IMR-90 (cell line): ENCODE results near the gene GOLGA1. TPM values are rescaled to one million over a fixed set of nuclear protein-coding genes. Genes with fewer than 3 reads are reported as not detected.

Experiments
- ATAC-seq: fragments of 200-7000 bp; cut with Tn5 transposase; 2 replicates; pipeline ENCODE4 v1.9.1; 2020; ENCODE audit warnings: low read depth, mild to moderate bottlenecking, moderate library complexity
- BruUV-seq: library from RNA; stranded (reverse); fragments of 400-500 nt; replicated peaks from 2 replicates; lab custom pipeline; 2021; lab: Mats Ljungman, UMichigan
- CTCF ChIA-PET: fragments of 300-600 bp; formaldehyde crosslinking; extraction: SDS; loops from one replicate; lab custom pipeline; 2021; ENCODE audit warnings: antibody characterized with exemption; lab: Yijun Ruan, JAX
- POLR2A ChIA-PET: fragments of 300-600 bp; sonication (Branson Sonifier 250); formaldehyde crosslinking; loops from one replicate; lab custom pipeline; 2022; ENCODE audit warnings: antibody characterized with exemption; ENCODE audit not compliant: unreplicated experiment; lab: Charles Lee
- DNase-seq: peaks from one replicate; pipeline ENCODE4 v3.0.0; 2013
- H2AFZ ChIP-seq: replicated peaks from 2 replicates; pipeline ENCODE3; 2013; ENCODE audit warnings: low read length, mild to moderate bottlenecking; ENCODE audit not compliant: poor library complexity
- H2AK5ac ChIP-seq: 2 replicates; pipeline ENCODE4 v1.6.1; 2013; ENCODE audit warnings: low read depth, low read length, inconsistent platforms
- H2AK9ac ChIP-seq: replicated peaks from 2 replicates; pipeline ENCODE3; 2013; ENCODE audit warnings: mild to moderate bottlenecking, low read depth, low read length, moderate library complexity; ENCODE audit not compliant: poor library complexity
- H2BK120ac ChIP-seq: 2 replicates; pipeline ENCODE4 v1.6.1; 2013; ENCODE audit warnings: low read depth, low read length, inconsistent platforms
- H2BK15ac ChIP-seq: 3 replicates; pipeline ENCODE4 v1.6.1; 2013; ENCODE audit warnings: low read depth, low read length, inconsistent platforms
- H2BK20ac ChIP-seq: 2 replicates; pipeline ENCODE4 v1.6.1; 2013; ENCODE audit warnings: low read depth, mild to moderate bottlenecking, inconsistent platforms, low read length, moderate library complexity
- H2BK5ac ChIP-seq: 2 replicates; pipeline ENCODE4 v1.6.1; 2013; ENCODE audit warnings: mild to moderate bottlenecking, low read depth, low read length, inconsistent platforms; ENCODE audit not compliant: poor library complexity, severe bottlenecking
- H3K14ac ChIP-seq: replicated peaks from 2 replicates; pipeline ENCODE4 v1.6.1; 2013; ENCODE audit warnings: low read depth, low read length, inconsistent platforms
- H3K18ac ChIP-seq: 2 replicates; pipeline ENCODE4 v1.6.1; 2013; ENCODE audit warnings: low read depth, low read length, control low read depth
- H3K23ac ChIP-seq: 2 replicates; pipeline ENCODE4 v1.6.1; 2013; ENCODE audit warnings: low read depth, low read length, inconsistent platforms
- H3K27ac ChIP-seq: 2 replicates; pipeline ENCODE4 v1.5.1; 2013; ENCODE audit warnings: mild to moderate bottlenecking, control low read depth, low read length; ENCODE audit not compliant: insufficient read depth
- H3K27me3 ChIP-seq: 2 replicates; pipeline ENCODE4 v1.6.1; 2013; ENCODE audit warnings: low read length; ENCODE audit not compliant: control insufficient read depth, insufficient read depth
- H3K36me3 ChIP-seq: 2 replicates; pipeline ENCODE4 v1.6.1; 2013; ENCODE audit warnings: low read length, mixed read lengths; ENCODE audit not compliant: control insufficient read depth, insufficient read depth
- H3K4ac ChIP-seq: 2 replicates; pipeline ENCODE4 v1.6.1; 2013; ENCODE audit warnings: low read depth, low read length, inconsistent platforms
- H3K4me1 ChIP-seq: 2 replicates; pipeline ENCODE4 v1.6.1; 2013; ENCODE audit warnings: low read length, mixed read lengths; ENCODE audit not compliant: control insufficient read depth, insufficient read depth
- H3K4me2 ChIP-seq: 2 replicates; pipeline ENCODE4 v1.6.1; 2013; ENCODE audit warnings: low read depth, mild to moderate bottlenecking, control low read depth, low read length, moderate library complexity
- H3K4me3 ChIP-seq: 2 replicates; pipeline ENCODE4 v1.5.1; 2013; ENCODE audit warnings: low read depth, mild to moderate bottlenecking, control low read depth, low read length, moderate library complexity; ENCODE audit not compliant: insufficient read depth
- H3K56ac ChIP-seq: 2 replicates; pipeline ENCODE4 v1.6.1; 2013; ENCODE audit warnings: low read length, inconsistent platforms; ENCODE audit not compliant: insufficient read depth; ENCODE audit errors: extremely low read depth
- H3K79me1 ChIP-seq, 2 experiments: 2 replicates each; pipeline ENCODE4 v1.6.1; 2013; ENCODE audit warnings: low read length in 2 of 2, inconsistent platforms in 1 of 2, low read depth in 1 of 2
- H3K9ac ChIP-seq: 2 replicates; pipeline ENCODE4 v1.6.1; 2013; ENCODE audit warnings: low read depth, low read length, control low read depth
- H3K9me1 ChIP-seq: 2 replicates; pipeline ENCODE4 v1.6.1; 2013; ENCODE audit warnings: low read length, inconsistent platforms; ENCODE audit not compliant: insufficient read depth
- H3K9me3 ChIP-seq: 2 replicates; pipeline ENCODE4 v1.6.1; 2013; ENCODE audit warnings: low read length; ENCODE audit not compliant: control insufficient read depth, insufficient read depth
- H4K20me1 ChIP-seq: 2 replicates; pipeline ENCODE4 v1.6.1; 2013; ENCODE audit warnings: low read length, inconsistent platforms; ENCODE audit not compliant: insufficient read depth
- H4K5ac ChIP-seq: 2 replicates; pipeline ENCODE4 v1.6.1; 2013; ENCODE audit warnings: mild to moderate bottlenecking, low read depth, low read length, control low read depth
- H4K8ac ChIP-seq, 2 experiments: 2 replicates each; pipeline ENCODE4 v1.6.1; 2013; ENCODE audit warnings: low read depth in 2 of 2, low read length in 2 of 2, control low read depth in 1 of 2, inconsistent platforms in 1 of 2
- H4K91ac ChIP-seq: 2 replicates; pipeline ENCODE4 v1.6.1; 2013; ENCODE audit warnings: low read depth, low read length, inconsistent platforms; ENCODE audit not compliant: insufficient read depth
- BHLHE40 ChIP-seq: fragments of 150-350 bp; IDR thresholded peaks from 2 replicates; pipeline ENCODE4 v1.6.1; 2016; ENCODE audit warnings: mild to moderate bottlenecking, low read depth, low read length
- CEBPB ChIP-seq: IDR thresholded peaks from 2 replicates; pipeline ENCODE4 v1.6.1; 2012; ENCODE audit warnings: low read depth, low read length, improper control_type of control experiment
- FOS ChIP-seq: fragments of 150-350 bp; IDR thresholded peaks from 2 replicates; pipeline ENCODE4 v1.6.1; 2016; ENCODE audit warnings: low read depth, low read length
- MAZ ChIP-seq: IDR thresholded peaks from 2 replicates; pipeline ENCODE4 v1.6.1; 2012; ENCODE audit warnings: low read depth, mild to moderate bottlenecking, low read length, improper control_type of control experiment, moderate library complexity, borderline replicate concordance
- MXI1 ChIP-seq: IDR thresholded peaks from 2 replicates; pipeline ENCODE4 v1.6.1; 2012; ENCODE audit warnings: low read depth, mild to moderate bottlenecking, low read length, moderate library complexity, borderline replicate concordance
- NFE2L2 ChIP-seq: fragments of 150-350 bp; IDR thresholded peaks from 2 replicates; pipeline ENCODE4 v1.6.1; 2016; ENCODE audit warnings: low read depth, mild to moderate bottlenecking, low read length
- POLR2A ChIP-seq: IDR thresholded peaks from 2 replicates; pipeline ENCODE4 v1.6.1; 2012; ENCODE audit warnings: mild to moderate bottlenecking, low read depth, low read length
- RAD21 ChIP-seq: IDR thresholded peaks from 2 replicates; pipeline ENCODE4 v1.6.1; 2012; ENCODE audit warnings: low read length, improper control_type of control experiment
- RCOR1 ChIP-seq: IDR thresholded peaks from 2 replicates; pipeline ENCODE4 v1.6.1; 2012; ENCODE audit warnings: mild to moderate bottlenecking, low read length, improper control_type of control experiment; ENCODE audit not compliant: insufficient replicate concordance
- RFX5 ChIP-seq: IDR thresholded peaks from 2 replicates; pipeline ENCODE4 v1.8.0; 2012; ENCODE audit warnings: low read depth, mild to moderate bottlenecking, low read length, moderate library complexity
- SMC3 ChIP-seq: fragments of 150-350 bp; IDR thresholded peaks from 2 replicates; pipeline ENCODE4 v1.6.1; 2016; ENCODE audit warnings: low read depth, mild to moderate bottlenecking, antibody characterized with exemption, low read length, moderate library complexity
- WGBS, 2 experiments: methylation state at CpG; one replicate each; pipeline versions ENCODE4 v1.1.5 to v1.1.7; 2013; ENCODE audit warnings: missing lambda C conversion rate in 2 of 2; ENCODE audit not compliant: insufficient read length in 1 of 2; ENCODE audit errors: extremely low coverage in 2 of 2; 5-methylcytosine and 5-hydroxymethylcytosine counted together
- dilution Hi-C: fragments of 300-500 bp; cut with HindIII; formaldehyde crosslinking; loops from one replicate; pipeline ENCODE4 v1.14.3; 2018; ENCODE audit warnings: low sequenced_read_pairs; ENCODE audit not compliant: unreplicated experiment
- in situ Hi-C: fragments of 300-500 bp; cut with MboI; formaldehyde crosslinking; loops from 3 replicates; pipeline ENCODE4 v1.14.3; 2019; ENCODE audit warnings: low sequenced_read_pairs, inconsistent platforms, mixed read lengths
- intact Hi-C: fragments of 100-400 bp; cut with micrococcal nuclease; formaldehyde crosslinking; loops from 2 replicates; pipeline ENCODE4 v1.10.0; 2022
- polyA plus RNA-seq, 3 experiments: library from polyadenylated mRNA; depleted of rRNA; stranded (reverse); fragments of >200 nt; gene quantifications; 2 replicates each; pipeline ENCODE4 v1.2.3, GENCODE V29; 2012; ENCODE audit warnings: low replicate concordance in 1 of 3
- total RNA-seq: library from RNA; depleted of rRNA; stranded (reverse); fragments of >200 nt; gene quantifications from 2 replicates; pipeline ENCODE4 v1.2.3, GENCODE V29; 2012
- TF ChIP-seq, protein P1 (sequence below): fragments of 150-350 bp; IDR thresholded peaks from 2 replicates; pipeline ENCODE4 v1.6.1; 2016; ENCODE audit warnings: low read depth, mild to moderate bottlenecking, low read length, moderate library complexity, borderline replicate concordance

The GOLGA1 gene
- total and polyA plus RNA-seq, 2 of the 4 experiments (the other 2 are of a cell fraction): 10.6 to 12.7 TPM

DNA sequence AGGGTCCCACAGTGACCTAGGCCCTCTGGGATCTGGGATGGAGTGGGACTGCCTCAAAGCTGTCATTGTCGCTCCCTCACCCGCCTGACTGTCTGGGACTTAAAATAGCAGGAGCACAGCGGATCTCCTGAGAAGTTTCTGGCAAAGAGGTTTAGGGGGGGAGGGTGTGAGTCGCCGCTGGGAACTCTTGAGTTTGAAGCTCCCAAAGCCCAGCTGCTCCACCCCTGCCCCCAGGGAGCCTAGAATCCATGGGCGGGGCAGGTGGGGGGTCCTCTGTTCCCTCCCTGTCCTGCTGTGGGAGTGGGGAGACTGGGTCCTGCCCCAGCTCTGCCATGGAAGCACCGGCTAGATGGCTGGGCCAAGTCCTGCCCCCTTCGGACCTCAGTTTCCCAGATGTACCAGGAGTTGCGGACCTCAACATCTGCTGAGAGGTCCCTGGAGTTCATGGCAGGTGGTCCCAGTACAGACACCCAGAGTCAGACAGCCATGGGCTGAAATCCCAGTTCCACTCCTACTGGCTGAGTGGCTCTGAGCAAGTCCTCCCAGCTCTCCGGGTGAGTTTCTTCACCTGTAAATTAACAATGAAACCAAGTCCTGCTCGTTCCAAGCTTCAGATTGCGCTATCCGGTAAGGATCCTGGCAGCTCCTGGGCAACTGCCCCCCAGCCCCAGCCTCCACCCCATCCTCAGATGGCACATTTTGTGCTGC is 88.6 kb downstream of the GOLGA1 start (continued):
- TF ChIP-seq, protein P1, sequence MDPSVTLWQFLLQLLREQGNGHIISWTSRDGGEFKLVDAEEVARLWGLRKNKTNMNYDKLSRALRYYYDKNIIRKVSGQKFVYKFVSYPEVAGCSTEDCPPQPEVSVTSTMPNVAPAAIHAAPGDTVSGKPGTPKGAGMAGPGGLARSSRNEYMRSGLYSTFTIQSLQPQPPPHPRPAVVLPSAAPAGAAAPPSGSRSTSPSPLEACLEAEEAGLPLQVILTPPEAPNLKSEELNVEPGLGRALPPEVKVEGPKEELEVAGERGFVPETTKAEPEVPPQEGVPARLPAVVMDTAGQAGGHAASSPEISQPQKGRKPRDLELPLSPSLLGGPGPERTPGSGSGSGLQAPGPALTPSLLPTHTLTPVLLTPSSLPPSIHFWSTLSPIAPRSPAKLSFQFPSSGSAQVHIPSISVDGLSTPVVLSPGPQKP: no peak
- TF ChIP-seq RAD21 (no peak), FOS (no peak)

DNA sequence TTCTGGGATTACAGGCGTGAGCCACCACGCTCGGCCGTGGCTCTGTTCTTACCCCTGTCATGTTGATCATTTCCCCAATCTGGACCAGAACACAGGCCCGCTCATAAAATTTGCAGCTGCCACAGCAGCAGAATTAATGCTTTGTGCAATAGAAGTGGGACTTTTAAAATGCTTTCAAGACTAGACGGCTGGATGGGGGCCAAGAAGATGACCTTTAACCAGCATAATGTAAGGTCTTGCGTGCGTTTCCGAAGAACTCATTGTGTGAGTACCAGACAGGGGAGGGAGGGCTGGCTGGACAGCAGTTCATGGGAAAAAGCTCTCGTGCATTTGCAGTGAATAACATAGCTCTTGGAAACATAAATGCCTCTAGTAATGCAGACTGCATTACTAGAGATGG is 91.1 kb downstream of the GOLGA1 start:
- H3K4me1 ChIP-seq: no peaks in the 10 kb centered on the region
- no peak overlapping the region for H2BK120ac ChIP-seq
- in situ Hi-C loops (loop anchor here (5.0 kb wide), 1 partner anchor 78 kb away; the partner anchor contains the start of gene NR6A1), dilution Hi-C loops (no loop called here), intact Hi-C loops (loop anchor here (5.0 to 10.0 kb wide), 2 partner anchors 138 to 235 kb away; no protein-coding TSS in a partner anchor)
- H3K9ac ChIP-seq: no peak overlapping the region
- H3K27me3 ChIP-seq: no peaks in the 10 kb centered on the region
- no peak overlapping the region for H3K4me3 ChIP-seq
- POLR2A ChIA-PET: no interaction called here
- no peak for TF ChIP-seq BHLHE40
- TF ChIP-seq RCOR1: no peak
- TF ChIP-seq RFX5: no peak
- no peak for TF ChIP-seq POLR2A
- TF ChIP-seq CEBPB: no peak
- TF ChIP-seq RAD21: no peak
- TF ChIP-seq MXI1: no peak
- no peak for TF ChIP-seq MAZ
- TF ChIP-seq NFE2L2: no peak
- no peak for TF ChIP-seq FOS
- TF ChIP-seq SMC3: no peak
- H3K27ac ChIP-seq: no peak overlapping the region
- no peaks in the 10 kb centered on the region for H3K9me3 ChIP-seq
- no peaks in the 10 kb centered on the region for H4K20me1 ChIP-seq
- H4K8ac ChIP-seq: no peak overlapping the region
- ATAC-seq: no peak
- no peak overlapping the region for H3K4ac ChIP-seq
- DNase-seq: peak; percentile 82
- no TSS peak for BruUV-seq
- no peaks in the 10 kb centered on the region for H3K36me3 ChIP-seq
- no peak overlapping the region for H3K56ac ChIP-seq
- H3K18ac ChIP-seq: no peak overlapping the region
- H3K79me1 ChIP-seq: no peaks in the 10 kb centered on the region
- no peak overlapping the region for H2AFZ ChIP-seq
- CTCF ChIA-PET: interaction anchor here (1.2 kb wide), 1 partner anchor 9 kb away, joined by 8 read pairs; no protein-coding TSS in a partner anchor
- H3K4me2 ChIP-seq: no peak overlapping the region
- no peak overlapping the region for H2BK5ac ChIP-seq
- no peak overlapping the region for H4K5ac ChIP-seq
- H3K14ac ChIP-seq: no peak overlapping the region
- H2AK9ac ChIP-seq: no peak overlapping the region
- no peak overlapping the region for H4K91ac ChIP-seq
- H2BK20ac ChIP-seq: no peak overlapping the region
- H3K9me1 ChIP-seq: no peaks in the 10 kb centered on the region
- H3K23ac ChIP-seq: no peak overlapping the region
- 0% methylated on average over 4 of the region's 10 CpGs; no CpG with 5 or more reads in 1 of the 2 experiments for WGBS, 2 experiments
- no peak overlapping the region for H2AK5ac ChIP-seq
- no peak overlapping the region for H2BK15ac ChIP-seq
